ENCODE results near the gene LDLR. TPM values are rescaled to one million over a fixed set of nuclear protein-coding genes. Genes with fewer than 3 reads are reported as not detected.
"Not testable (repeated sequence)": the region's sequence is repeated elsewhere in the genome, so short reads cannot be mapped to it uniquely, and the experiment has no call there.

The LDLR gene
- total and polyA plus RNA-seq, 2 donors from 2014 or later = 17.6 to 42.4 TPM

DNA sequence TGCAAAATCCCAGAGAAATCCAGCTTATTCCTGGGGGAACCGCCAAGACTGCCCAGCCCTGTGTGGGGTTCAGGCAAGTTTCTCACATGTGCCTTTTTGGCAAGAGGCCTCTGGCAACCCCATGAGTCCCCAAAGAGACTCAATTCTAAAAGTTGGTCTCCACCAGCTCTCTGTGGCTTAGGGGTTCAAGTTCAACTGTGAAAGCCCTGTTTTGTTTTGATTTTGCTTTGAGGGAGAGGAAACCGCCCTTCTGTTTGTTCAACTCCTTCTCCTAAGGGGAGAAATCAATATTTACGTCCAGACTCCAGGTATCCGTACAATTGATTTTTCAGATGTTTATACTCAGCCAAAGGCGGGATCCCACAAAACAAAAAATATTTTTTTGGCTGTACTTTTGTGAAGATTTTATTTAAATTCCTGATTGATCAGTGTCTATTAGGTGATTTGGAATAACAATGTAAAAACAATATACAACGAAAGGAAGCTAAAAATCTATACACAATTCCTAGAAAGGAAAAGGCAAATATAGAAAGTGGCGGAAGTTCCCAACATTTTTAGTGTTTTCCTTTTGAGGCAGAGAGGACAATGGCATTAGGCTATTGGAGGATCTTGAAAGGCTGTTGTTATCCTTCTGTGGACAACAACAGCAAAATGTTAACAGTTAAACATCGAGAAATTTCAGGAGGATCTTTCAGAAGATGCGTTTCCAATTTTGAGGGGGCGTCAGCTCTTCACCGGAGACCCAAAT, 583 bp upstream of the LDLR start:
- Histone ChIP-seq H3K27me3 (ENCODE audit: control insufficient read depth, insufficient read depth, low read length) (no peaks in the 10 kb centered on the region), H3K36me3 (ENCODE audit: control insufficient read depth in 2 of 3, insufficient read depth in 3 of 3, low read length in 3 of 3) (no peaks in the 10 kb centered on the region), H3K4me1 (ENCODE audit: control insufficient read depth in 2 of 3, insufficient read depth in 2 of 3, low read depth in 1 of 3, low read length in 3 of 3) (peaks cover 5 to 19% (median 7%) of the 10 kb centered on the region in 3 donors), H3K9me3 (ENCODE audit: control insufficient read depth in 2 of 3, insufficient read depth in 1 of 3, low read length in 3 of 3) (no peaks in the 10 kb centered on the region), H3K4me3 (ENCODE audit: low read length in 3 of 3) (peak overlapping the region; percentile 40 to 75 (median 67)), H3K9ac (ENCODE audit: low read length in 3 of 3) (peak overlapping the region; percentile 32 to 67 (median 34)), H3K27ac (ENCODE audit: low read depth in 2 of 2, low read length in 2 of 2) (peak overlapping the region; percentile 89 to 94)
- TF ChIP-seq, protein P1, sequence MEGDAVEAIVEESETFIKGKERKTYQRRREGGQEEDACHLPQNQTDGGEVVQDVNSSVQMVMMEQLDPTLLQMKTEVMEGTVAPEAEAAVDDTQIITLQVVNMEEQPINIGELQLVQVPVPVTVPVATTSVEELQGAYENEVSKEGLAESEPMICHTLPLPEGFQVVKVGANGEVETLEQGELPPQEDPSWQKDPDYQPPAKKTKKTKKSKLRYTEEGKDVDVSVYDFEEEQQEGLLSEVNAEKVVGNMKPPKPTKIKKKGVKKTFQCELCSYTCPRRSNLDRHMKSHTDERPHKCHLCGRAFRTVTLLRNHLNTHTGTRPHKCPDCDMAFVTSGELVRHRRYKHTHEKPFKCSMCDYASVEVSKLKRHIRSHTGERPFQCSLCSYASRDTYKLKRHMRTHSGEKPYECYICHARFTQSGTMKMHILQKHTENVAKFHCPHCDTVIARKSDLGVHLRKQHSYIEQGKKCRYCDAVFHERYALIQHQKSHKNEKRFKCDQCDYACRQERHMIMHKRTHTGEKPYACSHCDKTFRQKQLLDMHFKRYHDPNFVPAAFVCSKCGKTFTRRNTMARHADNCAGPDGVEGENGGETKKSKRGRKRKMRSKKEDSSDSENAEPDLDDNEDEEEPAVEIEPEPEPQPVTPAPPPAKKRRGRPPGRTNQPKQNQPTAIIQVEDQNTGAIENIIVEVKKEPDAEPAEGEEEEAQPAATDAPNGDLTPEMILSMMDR (IDR thresholded peaks at IDR 0.05; ENCODE audit: borderline replicate concordance, extremely low read depth, insufficient read depth) = no peak
- intact Hi-C loops (cut with DNase I) = no loop called here
- FAIRE-seq (no peak), DNase-seq (peak in 2 of 5 donors; percentile 17 to 52)

DNA sequence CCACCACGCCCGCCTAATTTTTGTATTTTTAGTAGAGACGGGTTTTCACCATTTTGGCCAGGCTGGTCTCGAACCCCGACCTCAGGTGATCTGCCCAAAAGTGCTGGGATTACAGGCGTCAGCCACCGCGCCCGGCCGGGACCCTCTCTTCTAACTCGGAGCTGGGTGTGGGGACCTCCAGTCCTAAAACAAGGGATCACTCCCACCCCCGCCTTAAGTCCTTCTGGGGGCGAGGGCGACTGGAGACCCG, 676 bp downstream of the LDLR start:
- peak overlapping the region; percentile 48 to 81 (median 49) for H3K9ac ChIP-seq (ENCODE audit: low read length in 3 of 3)
- intact Hi-C loops (cut with DNase I); H3K9me3 ChIP-seq (ENCODE audit: control insufficient read depth in 2 of 3, insufficient read depth in 1 of 3, low read length in 3 of 3); DNase-seq; FAIRE-seq; H3K36me3 ChIP-seq (ENCODE audit: control insufficient read depth in 2 of 3, insufficient read depth in 3 of 3, low read length in 3 of 3); H3K27me3 ChIP-seq (ENCODE audit: control insufficient read depth, insufficient read depth, low read length): not testable (repeated sequence)
- peak overlapping the region; percentile 89 to 94 for H3K27ac ChIP-seq (ENCODE audit: low read depth in 2 of 2, low read length in 2 of 2)
- peaks cover 5 to 19% (median 11%) of the 10 kb centered on the region in 3 donors for H3K4me1 ChIP-seq (ENCODE audit: control insufficient read depth in 2 of 3, insufficient read depth in 2 of 3, low read depth in 1 of 3, low read length in 3 of 3)
- H3K4me3 ChIP-seq (ENCODE audit: low read length in 3 of 3) = peak overlapping the region; percentile 40 to 75 (median 67)

DNA sequence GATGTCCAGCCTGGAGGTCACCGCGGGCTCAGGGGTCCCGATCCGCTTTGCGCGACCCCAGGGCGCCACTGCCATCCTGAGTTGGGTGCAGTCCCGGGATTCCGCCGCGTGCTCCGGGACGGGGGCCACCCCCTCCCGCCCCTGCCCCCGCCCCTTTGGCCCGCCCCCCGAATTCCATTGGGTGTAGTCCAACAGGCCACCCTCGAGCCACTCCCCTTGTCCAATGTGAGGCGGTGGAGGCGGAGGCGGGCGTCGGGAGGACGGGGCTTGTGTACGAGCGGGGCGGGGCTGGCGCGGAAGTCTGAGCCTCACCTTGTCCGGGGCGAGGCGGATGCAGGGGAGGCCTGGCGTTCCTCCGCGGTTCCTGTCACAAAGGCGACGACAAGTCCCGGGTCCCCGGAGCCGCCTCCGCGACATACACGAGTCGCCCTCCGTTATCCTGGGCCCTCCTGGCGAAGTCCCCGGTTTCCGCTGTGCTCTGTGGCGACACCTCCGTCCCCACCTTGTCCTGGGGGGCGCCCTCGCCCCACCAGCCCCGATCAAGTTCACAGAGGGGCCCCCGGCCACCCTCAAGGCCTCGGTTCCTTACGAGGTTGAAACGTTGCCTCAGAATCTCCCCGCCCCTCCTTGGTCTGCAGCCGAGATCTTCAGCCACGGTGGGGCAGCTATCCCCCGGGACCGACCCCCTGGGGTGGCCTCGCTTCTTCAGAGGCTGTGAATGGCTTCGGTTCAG, 1.2 kb downstream of the LDLR start:
- Histone ChIP-seq H3K27me3 (ENCODE audit: control insufficient read depth, insufficient read depth, low read length) (no peaks in the 10 kb centered on the region), H3K4me1 (ENCODE audit: control insufficient read depth in 2 of 3, insufficient read depth in 2 of 3, low read depth in 1 of 3, low read length in 3 of 3) (peaks cover 5 to 15% (median 11%) of the 10 kb centered on the region in 3 donors), H3K9ac (ENCODE audit: low read length in 3 of 3) (peak overlapping the region; percentile 48 to 99 (median 82)), H3K36me3 (ENCODE audit: control insufficient read depth in 2 of 3, insufficient read depth in 3 of 3, low read length in 3 of 3) (no peaks in the 10 kb centered on the region), H3K9me3 (ENCODE audit: control insufficient read depth in 2 of 3, insufficient read depth in 1 of 3, low read length in 3 of 3) (no peaks in the 10 kb centered on the region), H3K27ac (ENCODE audit: low read depth in 2 of 2, low read length in 2 of 2) (peak overlapping the region; percentile 99), H3K4me3 (ENCODE audit: low read length in 3 of 3) (peak overlapping the region; percentile 72 to 82 (median 75))
- peak; percentile 98 to 100 (median 99) for DNase-seq
- FAIRE-seq = no peak
- intact Hi-C loops (cut with DNase I) = no loop called here
- TF ChIP-seq, protein P1 (IDR thresholded peaks at IDR 0.05; ENCODE audit: borderline replicate concordance, extremely low read depth, insufficient read depth) = no peak

DNA sequence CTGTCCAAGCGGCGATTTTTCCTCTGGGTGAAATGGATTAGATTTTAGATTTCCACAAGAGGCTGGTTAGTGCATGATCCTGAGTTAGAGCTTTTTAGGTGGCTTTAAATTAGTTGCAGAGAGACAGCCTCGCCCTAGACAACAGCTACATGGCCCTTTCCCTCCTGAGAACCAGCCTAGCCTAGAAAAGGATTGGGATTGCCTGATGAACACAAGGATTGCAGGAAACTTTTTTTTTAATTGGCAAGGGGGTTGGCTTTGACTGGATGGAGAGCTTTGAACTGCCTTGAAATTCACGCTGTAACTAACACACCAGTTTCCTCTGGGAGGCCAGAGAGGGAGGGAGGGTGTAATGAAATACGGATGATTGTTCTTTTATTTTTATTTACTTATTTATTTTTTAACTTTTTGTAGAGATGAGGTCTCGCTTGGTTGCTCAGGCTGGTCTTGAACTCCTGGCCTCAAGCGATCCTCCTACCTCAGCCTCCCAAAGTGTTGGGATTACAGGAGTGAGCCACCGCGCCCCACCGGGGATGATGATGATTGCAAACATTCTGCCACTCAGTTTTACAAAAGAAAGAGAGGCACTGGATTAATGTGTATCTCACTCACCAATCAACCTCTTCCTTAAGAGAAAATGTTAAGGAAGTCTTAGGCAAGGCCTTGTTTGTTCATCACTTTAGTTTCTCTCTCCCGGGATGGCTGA, 1.9 kb downstream of the LDLR start:
- intact Hi-C loops (cut with DNase I) = no loop called here
- peak in 2 of 5 donors; percentile 39 to 62 for DNase-seq

More for the DNA sequence above, 1.9 kb downstream of the LDLR start:
- Histone ChIP-seq H3K9me3 (ENCODE audit: control insufficient read depth in 2 of 3, insufficient read depth in 1 of 3, low read length in 3 of 3) (no peaks in the 10 kb centered on the region), H3K36me3 (ENCODE audit: control insufficient read depth in 2 of 3, insufficient read depth in 3 of 3, low read length in 3 of 3) (no peaks in the 10 kb centered on the region), H3K4me1 (ENCODE audit: control insufficient read depth in 2 of 3, insufficient read depth in 2 of 3, low read depth in 1 of 3, low read length in 3 of 3) (peaks cover 5 to 13% (median 13%) of the 10 kb centered on the region in 3 donors), H3K9ac (ENCODE audit: low read length in 3 of 3) (peak overlapping the region; percentile 45 to 99 (median 82)), H3K4me3 (ENCODE audit: low read length in 3 of 3) (peak overlapping the region; percentile 65 to 82 (median 72)), H3K27ac (ENCODE audit: low read depth in 2 of 2, low read length in 2 of 2) (peak overlapping the region; percentile 99), H3K27me3 (ENCODE audit: control insufficient read depth, insufficient read depth, low read length) (no peaks in the 10 kb centered on the region)
- TF ChIP-seq, protein P1 (IDR thresholded peaks at IDR 0.05; ENCODE audit: borderline replicate concordance, extremely low read depth, insufficient read depth) = no peak
- FAIRE-seq = no peak
